Ovary (tissue), 9 donors: ENCODE measurements around the gene CYB5B. TPM values are rescaled to one million over a fixed set of nuclear protein-coding genes. Genes with fewer than 3 reads are reported as not detected.

Experiments
- DNase-seq, 5 donors: peaks; one replicate each; pipeline ENCODE4 v3.0.0-alpha.2; 2019 to 2020
- H3K27ac ChIP-seq, 2 donors: fragments of 200-600 bp; one replicate each; pipeline versions ENCODE4 v1.5.1 to v1.8.0; 2019 to 2022
- H3K27me3 ChIP-seq: fragments of 200-600 bp; one replicate; pipeline ENCODE4 v1.8.0; 2022
- H3K36me3 ChIP-seq: fragments of 200-600 bp; sonication (generic); one replicate; pipeline ENCODE4 v1.5.1; 2019
- H3K4me1 ChIP-seq: one replicate; pipeline ENCODE4 v1.8.1; 2013; ENCODE audit warnings: mild to moderate bottlenecking, moderate library complexity; ENCODE audit not compliant: insufficient read depth
- H3K4me3 ChIP-seq: fragments of 200-600 bp; sonication (generic); one replicate; pipeline ENCODE4 v1.5.1; 2017
- H3K9me3 ChIP-seq, 2 donors: fragments of 200-600 bp in 1 of 2; sonication (generic) in 1 of 2; one replicate each; pipeline versions ENCODE4 v1.5.1 to v1.8.1; 2013 to 2019; ENCODE audit warnings: mild to moderate bottlenecking in 1 of 2, moderate library complexity in 1 of 2
- CTCF ChIP-seq, 3 donors: fragments of 450-650 bp in 2 of 3; fragments of 200-600 bp in 1 of 3; IDR thresholded peaks; one replicate each; pipeline versions ENCODE4 v1.5.1 to v1.8.0; 2016 to 2022; ENCODE audit warnings: antibody characterized with exemption in 3 of 3, mild to moderate bottlenecking in 1 of 3
- EP300 ChIP-seq: sonication (generic); formaldehyde crosslinking; IDR thresholded peaks from one replicate; pipeline ENCODE4 v1.6.1; 2017; ENCODE audit warnings: antibody characterized with exemption
- POLR2A ChIP-seq: fragments of 450-650 bp; IDR thresholded peaks from one replicate; pipeline ENCODE4 v1.6.1; 2017; ENCODE audit warnings: antibody characterized with exemption, mild to moderate bottlenecking, moderate library complexity
- WGBS, 3 donors: extraction: QIAGEN DNeasy Blood & Tissue Kit in 1 of 3; methylation state at CpG; one replicate each; pipeline versions ENCODE4 v1.1.5 to v1.1.7; 2013 to 2017; 5-methylcytosine and 5-hydroxymethylcytosine counted together
- intact Hi-C, 4 donors: fragments of 100-400 bp; cut with DNase I; formaldehyde crosslinking; loops; one replicate each; pipeline versions ENCODE4 v1.11.0 to v1.15.1; 2022 to 2023
- polyA plus RNA-seq, 2 donors: library from polyadenylated mRNA; stranded (reverse); fragments of 200-250 nt in 1 of 2; fragments of 350-450 nt in 1 of 2; fragmentation: Illumina TruSeq in 1 of 2; extraction: RNeasy Lipid Tissue Mini Kit (QIAGEN cat#74804) in 1 of 2; gene quantifications; one replicate each; pipeline ENCODE4 v1.2.3, GENCODE V29; 2013 to 2014
- total RNA-seq, 7 donors: library from RNA; depleted of rRNA in 2 of 7; stranded (reverse); fragments of >200 nt in 2 of 7; fragmentation: NEBNext Ultra II Directional in 3 of 7; extraction: Animal tissue kit (Norgen Biotek cat#: 25700) in 3 of 7; gene quantifications; one replicate each; pipeline versions ENCODE4 v1.1.0 to v1.2.4, GENCODE V29; 2016 to 2023
- donor health status: DM: no; HTN: no; CAD: no; lungs with moderate emphysema.
- donor health status: DM: no; HTN: no; CAD: no.
- donor health status: Bipolar disorder and iron deficiency.
- donor health status: DM: yes; HTN: yes; CAD: no.
- donor health status: DM: no; HTN: no; CAD: no.
- donor health status: DM: yes; HTN: yes; CAD: no.

Gene CYB5B
- total and polyA plus RNA-seq, 9 donors, result 24.8 to 148 (median 55.8) TPM

DNA sequence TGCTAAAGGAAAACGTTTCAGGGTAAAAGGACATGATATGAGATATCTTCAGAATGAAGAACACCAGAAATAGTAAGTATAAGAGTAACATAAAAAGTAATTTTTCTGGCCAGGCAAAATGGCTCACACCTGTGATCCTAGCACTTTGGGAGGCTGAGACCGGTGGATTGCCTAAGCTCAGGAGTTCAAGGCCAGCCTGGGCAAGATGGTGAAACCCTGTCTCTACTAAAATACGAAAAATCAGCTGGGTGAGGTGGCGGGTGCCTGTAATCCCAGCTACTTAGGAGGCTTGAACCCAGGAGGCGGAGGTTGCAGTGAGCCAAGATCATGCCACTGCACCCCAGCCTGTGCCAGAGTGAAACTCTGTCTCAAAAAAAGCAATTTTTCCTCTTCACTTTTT is 84.7 kb downstream of the CYB5B start:
- 67 to 73% (median 67%) methylated on average over 5 of the region's 5 CpGs for WGBS, 3 donors

GRCh38 chr16:69511651-69512050 is 87.2 kb downstream of the CYB5B start:
- no peaks in the 10 kb centered on the region for H3K4me1 ChIP-seq
- no peak for DNase-seq
- no peak overlapping the region for H3K27ac ChIP-seq
- WGBS, 3 donors, result 95 to 96% (median 95%) methylated on average over 4 of the region's 4 CpGs
- H3K27me3 ChIP-seq, result no peaks in the 10 kb centered on the region
- no peak overlapping the region for H3K4me3 ChIP-seq
- no peaks in the 10 kb centered on the region for H3K9me3 ChIP-seq
- no peaks in the 10 kb centered on the region for H3K36me3 ChIP-seq
- TF ChIP-seq CTCF (IDR thresholded peaks at IDR 0.05) (no peak), EP300 (no peak), POLR2A (no peak)
- intact Hi-C loops, result no loop called here

More for the DNA sequence above, 84.7 kb downstream of the CYB5B start:
- no peaks in the 10 kb centered on the region for H3K36me3 ChIP-seq
- no peak for DNase-seq
- H3K4me1 ChIP-seq, result no peaks in the 10 kb centered on the region
- no peak overlapping the region for H3K27ac ChIP-seq
- no peaks in the 10 kb centered on the region for H3K27me3 ChIP-seq
- no peak overlapping the region for H3K4me3 ChIP-seq
- H3K9me3 ChIP-seq, result no peaks in the 10 kb centered on the region
- intact Hi-C loops, result no loop called here
- no peak for TF ChIP-seq EP300
- no peak for TF ChIP-seq POLR2A
- no peak for TF ChIP-seq CTCF (IDR thresholded peaks at IDR 0.05)

- 65 to 78% (median 66%) methylated on average over 2 of the region's 2 CpGs for WGBS, 3 donors
- no peak for TF ChIP-seq POLR2A
- no peaks in the 10 kb centered on the region for H3K36me3 ChIP-seq
- H3K4me1 ChIP-seq, result no peaks in the 10 kb centered on the region
- H3K27me3 ChIP-seq, result no peaks in the 10 kb centered on the region
- intact Hi-C loops, result no loop called here
- no peaks in the 10 kb centered on the region for H3K9me3 ChIP-seq
- no peak overlapping the region for H3K27ac ChIP-seq
- H3K4me3 ChIP-seq, result no peak overlapping the region
- DNase-seq, result no peak
These were observed 89.0 kb downstream of the CYB5B start for GRCh38 chr16:69513180-69513966.

DNA sequence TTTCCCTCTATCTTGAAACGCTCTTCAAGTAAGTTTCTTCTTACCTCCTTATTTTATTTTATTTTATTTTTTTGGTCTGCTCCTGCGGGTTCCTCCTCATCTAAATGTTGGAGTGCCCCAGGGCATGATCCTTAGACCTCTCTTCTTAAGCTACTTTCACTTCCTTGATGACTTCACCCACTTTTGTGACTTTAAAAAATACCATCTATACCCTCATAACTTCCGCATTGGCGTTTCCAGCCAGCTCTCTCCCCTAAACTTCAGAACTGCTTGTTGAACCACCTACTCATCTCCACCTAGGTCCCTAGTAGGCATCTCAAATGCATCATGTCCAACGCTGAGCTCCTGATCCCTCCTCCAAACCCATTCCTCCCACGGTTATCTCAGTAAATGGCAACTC is 89.9 kb downstream of the CYB5B start:
- DNase-seq, result no peak
- intact Hi-C loops, result no loop called here
- no peaks in the 10 kb centered on the region for H3K9me3 ChIP-seq
- 82 to 87% (median 86%) methylated on average over 6 of the region's 6 CpGs for WGBS, 3 donors
- H3K36me3 ChIP-seq, result no peaks in the 10 kb centered on the region
- H3K27me3 ChIP-seq, result no peaks in the 10 kb centered on the region
- no peaks in the 10 kb centered on the region for H3K4me1 ChIP-seq
- no peak overlapping the region for H3K4me3 ChIP-seq
- no peak overlapping the region for H3K27ac ChIP-seq
- TF ChIP-seq EP300, result no peak

Other genes with a start within 250 kb of the CYB5B start
- gene SNTB2, start 237.5 kb upstream of the CYB5B start, total RNA-seq, result 10 to 100 TPM; 15.1 to 51.8 (median 38.4) TPM
- 10 to 100 TPM in 1 of 2 donors, 1 to 10 TPM in 1; 9.4 to 21.2 TPM for gene SNTB2, start 237.5 kb upstream of the CYB5B start, polyA plus RNA-seq
- 10 to 100 TPM; 18.3 to 34.1 (median 29.5) TPM for gene VPS4A, start 113.3 kb upstream of the CYB5B start, total RNA-seq
- 10 to 100 TPM; 19.7 to 29.1 TPM for gene VPS4A, start 113.3 kb upstream of the CYB5B start, polyA plus RNA-seq
- 10 to 100 TPM in 4 of 7 donors, 1 to 10 TPM in 3; 6.5 to 14.3 (median 11.4) TPM for gene PDF, start 94.0 kb upstream of the CYB5B start, total RNA-seq
- gene PDF, start 94.0 kb upstream of the CYB5B start, polyA plus RNA-seq, result 1 to 10 TPM in 1 of 2 donors, not detected in 1; 2.4 TPM
- gene COG8, start 85.1 kb upstream of the CYB5B start, total RNA-seq, result 10 to 100 TPM; 31.8 to 48.9 (median 40.9) TPM
- 10 to 100 TPM; 21.0 to 28.6 TPM for gene COG8, start 85.1 kb upstream of the CYB5B start, polyA plus RNA-seq
- 10 to 100 TPM in 5 of 7 donors, 1 to 10 TPM in 2; 5.7 to 24.6 (median 16.6) TPM for gene NIP7, start 84.8 kb upstream of the CYB5B start, total RNA-seq
- 10 to 100 TPM in 1 of 2 donors, 1 to 10 TPM in 1; 7.8 to 23.2 TPM for gene NIP7, start 84.8 kb upstream of the CYB5B start, polyA plus RNA-seq
- gene TMED6, start 72.8 kb upstream of the CYB5B start, total RNA-seq, result 1 to 10 TPM in 2 of 7 donors, under 1 TPM in 4, not detected in 1; 0.51 to 4.9 (median 0.66) TPM
- not detected for gene TMED6, start 72.8 kb upstream of the CYB5B start, polyA plus RNA-seq
- 10 to 100 TPM; 12.8 to 53.7 (median 36.3) TPM for gene TERF2, start 38.6 kb upstream of the CYB5B start, total RNA-seq
- gene TERF2, start 38.6 kb upstream of the CYB5B start, polyA plus RNA-seq, result 10 to 100 TPM; 18.2 to 48.4 TPM
- 10 to 100 TPM; 33.5 to 47.9 (median 38.1) TPM for gene NFAT5, start 141.3 kb downstream of the CYB5B start, total RNA-seq
- 10 to 100 TPM in 1 of 2 donors, 1 to 10 TPM in 1; 8.2 to 23.7 TPM for gene NFAT5, start 141.3 kb downstream of the CYB5B start, polyA plus RNA-seq